Transverse colon (tissue), 4 donors: ENCODE measurements around the gene NOA1. TPM values are rescaled to one million over a fixed set of nuclear protein-coding genes. Genes with fewer than 3 reads are reported as not detected.

Experiments
- DNase-seq: peaks from one replicate; pipeline ENCODE4 v3.0.0-alpha.2; 2019
- H3K27ac ChIP-seq, 4 donors: fragments of 200-600 bp; sonication (generic); 2 replicates each; pipeline ENCODE4 v1.5.1; 2016 to 2018; ENCODE audit warnings: inconsistent platforms in 4 of 4
- H3K27me3 ChIP-seq: fragments of 200-600 bp; sonication (generic); 2 replicates; pipeline ENCODE4 v1.5.1; 2017; ENCODE audit warnings: inconsistent platforms
- H3K36me3 ChIP-seq, 4 donors: fragments of 200-600 bp; sonication (generic); 2 replicates each; pipeline ENCODE4 v1.5.1; 2017 to 2019; ENCODE audit warnings: inconsistent platforms in 4 of 4
- H3K4me1 ChIP-seq, 4 donors: fragments of 200-600 bp; sonication (generic); 2 replicates each; pipeline ENCODE4 v1.5.1; 2017 to 2020; ENCODE audit warnings: inconsistent platforms in 4 of 4
- H3K4me3 ChIP-seq, 4 donors: fragments of 200-600 bp; sonication (generic); 1 replicate in 1 of 4; 2 replicates in 3 of 4; pipeline versions ENCODE4 v1.5.1 to v1.6.1; 2017 to 2019; ENCODE audit warnings: inconsistent platforms in 4 of 4
- H3K9me3 ChIP-seq, 2 donors: fragments of 200-600 bp; sonication (generic); 2 replicates each; pipeline ENCODE4 v1.5.1; 2017 to 2019; ENCODE audit warnings: inconsistent platforms in 2 of 2
- EP300 ChIP-seq: sonication (generic); formaldehyde crosslinking; IDR thresholded peaks from one replicate; pipeline ENCODE4 v1.6.1; 2017; ENCODE audit warnings: antibody characterized with exemption, low read depth
- POLR2A ChIP-seq: fragments of 450-650 bp; IDR thresholded peaks from one replicate; pipeline ENCODE4 v1.6.1; 2016; ENCODE audit warnings: antibody characterized with exemption, mild to moderate bottlenecking, moderate library complexity
- POLR2AphosphoS5 ChIP-seq, 3 donors: sonication (generic); formaldehyde crosslinking; IDR thresholded peaks; one replicate each; pipeline ENCODE4 v1.6.1; 2016; ENCODE audit warnings: antibody characterized with exemption in 3 of 3
- WGBS, 2 donors: methylation state at CpG; one replicate each; pipeline ENCODE4 v1.1.5; 2018; ENCODE audit warnings: low coverage in 1 of 2; 5-methylcytosine and 5-hydroxymethylcytosine counted together
- in situ Hi-C, 4 donors: fragments of 200-750 bp; cut with MboI; loops; one replicate each; pipeline versions ENCODE4 v1.15.0 to v1.15.1; 2017; ENCODE audit warnings: low sequenced_read_pairs in 3 of 4, low pct_ligation_motif_present in 1 of 4, low pct_unique_long_range_greater_than_20kb in 1 of 4
- intact Hi-C: fragments of 100-400 bp; cut with DNase I; formaldehyde crosslinking; loops from one replicate; pipeline ENCODE4 v1.15.1; 2023; ENCODE audit warnings: low total_unique reads
- total RNA-seq, 4 donors: library from RNA; depleted of rRNA; stranded (reverse); fragments of >200 nt; gene quantifications; one replicate each; pipeline ENCODE4 v1.1.0, GENCODE V29; 2016
- TF ChIP-seq, protein P1 (sequence below), 5 experiments: fragments of 200-600 bp in 3 of 5; fragments of 450-650 bp in 2 of 5; sonication (generic) in 3 of 5; IDR thresholded peaks; 1 replicate in 2 of 5; 2 replicates in 3 of 5; pipeline ENCODE4 v1.5.1; 2016 to 2017; ENCODE audit warnings: antibody characterized with exemption in 5 of 5, inconsistent platforms in 3 of 5, mild to moderate bottlenecking in 2 of 5, moderate library complexity in 1 of 5

NOA1 gene
- total RNA-seq: 10 to 100 TPM; 32.5 to 75.4 (median 39.6) TPM

GRCh38 chr4:56977321-56978012 lies at the start of gene NOA1:
TSS of gene NOA1 (minus strand) at chr4:56977606. CDS start at chr4:56977585, 21 bp downstream.
- peak; percentile 99 for DNase-seq
- Histone ChIP-seq H3K36me3 (peaks cover 4 to 20% (median 14%) of the 10 kb centered on the region in 4 donors), H3K27ac (peak within 1 kb of the TSS; percentile 96 to 98 (median 97)), H3K27me3 (no peaks in the 10 kb centered on the region), H3K9me3 (peaks cover 4 to 6% of the 10 kb centered on the region in 2 donors), H3K4me1 (peaks cover 14 to 48% (median 42%) of the 10 kb centered on the region in 4 donors), H3K4me3 (peak within 1 kb of the TSS; percentile 74 to 96 (median 78))
- TF ChIP-seq, protein P1, sequence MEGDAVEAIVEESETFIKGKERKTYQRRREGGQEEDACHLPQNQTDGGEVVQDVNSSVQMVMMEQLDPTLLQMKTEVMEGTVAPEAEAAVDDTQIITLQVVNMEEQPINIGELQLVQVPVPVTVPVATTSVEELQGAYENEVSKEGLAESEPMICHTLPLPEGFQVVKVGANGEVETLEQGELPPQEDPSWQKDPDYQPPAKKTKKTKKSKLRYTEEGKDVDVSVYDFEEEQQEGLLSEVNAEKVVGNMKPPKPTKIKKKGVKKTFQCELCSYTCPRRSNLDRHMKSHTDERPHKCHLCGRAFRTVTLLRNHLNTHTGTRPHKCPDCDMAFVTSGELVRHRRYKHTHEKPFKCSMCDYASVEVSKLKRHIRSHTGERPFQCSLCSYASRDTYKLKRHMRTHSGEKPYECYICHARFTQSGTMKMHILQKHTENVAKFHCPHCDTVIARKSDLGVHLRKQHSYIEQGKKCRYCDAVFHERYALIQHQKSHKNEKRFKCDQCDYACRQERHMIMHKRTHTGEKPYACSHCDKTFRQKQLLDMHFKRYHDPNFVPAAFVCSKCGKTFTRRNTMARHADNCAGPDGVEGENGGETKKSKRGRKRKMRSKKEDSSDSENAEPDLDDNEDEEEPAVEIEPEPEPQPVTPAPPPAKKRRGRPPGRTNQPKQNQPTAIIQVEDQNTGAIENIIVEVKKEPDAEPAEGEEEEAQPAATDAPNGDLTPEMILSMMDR (IDR thresholded peaks at IDR 0.05): no peak
- peak; percentile 87 to 92 (median 90) for TF ChIP-seq POLR2AphosphoS5 (IDR thresholded peaks at IDR 0.05)
- peak; percentile 81 for TF ChIP-seq POLR2A
- no peak for TF ChIP-seq EP300
- in situ Hi-C loops (no loop called here), intact Hi-C loops (loop anchor here (5.0 kb wide), 1 partner anchor 70 kb away; the partner anchor contains the start of gene REST)
- 1% methylated on average over 50 of the region's 51 CpGs; no CpG with 5 or more reads in 1 of the 2 donors for WGBS, 2 donors

- Histone ChIP-seq H3K4me3 (no peak overlapping the region), H3K27me3 (no peaks in the 10 kb centered on the region), H3K36me3 (peaks cover 1 to 75% (median 36%) of the 10 kb centered on the region in 4 donors), H3K4me1 (no peaks in the 10 kb centered on the region), H3K27ac (no peak overlapping the region), H3K9me3 (no peaks in the 10 kb centered on the region)
- WGBS, 2 donors: 75 to 84% methylated on average over 4 of the region's 4 CpGs
- in situ Hi-C loops (loop anchor here in 1 of 4 donors (25.0 kb wide), 1 partner anchor 536 kb away; no protein-coding TSS in a partner anchor), intact Hi-C loops (no loop called here)
- DNase-seq: no peak
- no peak for TF ChIP-seq POLR2AphosphoS5 (IDR thresholded peaks at IDR 0.05)
Measured at GRCh38 chr4:57023104-57023503, 45.7 kb upstream of the NOA1 start.

GRCh38 chr4:57020467-57021101 lies 43.2 kb upstream of the NOA1 start:
- WGBS, 2 donors: 93 to 98% methylated on average over 5 of the region's 5 CpGs
- Histone ChIP-seq H3K4me3 (no peak overlapping the region), H3K36me3 (peaks cover 1 to 75% (median 36%) of the 10 kb centered on the region in 4 donors), H3K9me3 (no peaks in the 10 kb centered on the region), H3K4me1 (no peaks in the 10 kb centered on the region), H3K27me3 (no peaks in the 10 kb centered on the region), H3K27ac (no peak overlapping the region)
- intact Hi-C loops: no loop called here
- in situ Hi-C loops: loop anchor here in 1 of 4 donors (25.0 kb wide), 1 partner anchor 533 kb away; no protein-coding TSS in a partner anchor
- DNase-seq: no peak
- TF ChIP-seq, protein P1 (IDR thresholded peaks at IDR 0.05): no peak
- TF ChIP-seq POLR2A (no peak), EP300 (no peak), POLR2AphosphoS5 (IDR thresholded peaks at IDR 0.05) (no peak)

- in situ Hi-C loops: loop anchor here in 1 of 4 donors (25.0 kb wide), 1 partner anchor 532 kb away; no protein-coding TSS in a partner anchor
- Histone ChIP-seq H3K4me1 (no peaks in the 10 kb centered on the region), H3K27ac (no peak overlapping the region), H3K27me3 (no peaks in the 10 kb centered on the region), H3K36me3 (peaks cover 1 to 68% (median 34%) of the 10 kb centered on the region in 4 donors), H3K4me3 (no peak overlapping the region), H3K9me3 (no peaks in the 10 kb centered on the region)
- no peak for DNase-seq
- intact Hi-C loops: no loop called here
- TF ChIP-seq, protein P1 (IDR thresholded peaks at IDR 0.05): no peak
- TF ChIP-seq POLR2AphosphoS5 (IDR thresholded peaks at IDR 0.05): no peak
- no peak for TF ChIP-seq EP300
- no peak for TF ChIP-seq POLR2A
Measured at GRCh38 chr4:57018980-57019379, 41.6 kb upstream of the NOA1 start.
